IMR-90 (cell line): ENCODE results near the gene MGAT4A. TPM values are rescaled to one million over a fixed set of nuclear protein-coding genes. Genes with fewer than 3 reads are reported as not detected.
"Not testable (repeated sequence)": the region's sequence is repeated elsewhere in the genome, so short reads cannot be mapped to it uniquely, and the experiment has no call there.

Experiments used
- ATAC-seq: fragments of 200-7000 bp; cut with Tn5 transposase; 2 replicates; pipeline ENCODE4 v1.9.1; 2020; ENCODE audit warnings: low read depth, mild to moderate bottlenecking, moderate library complexity
- BruUV-seq: library from RNA; stranded (reverse); fragments of 400-500 nt; replicated peaks from 2 replicates; lab custom pipeline; 2021; lab: Mats Ljungman, UMichigan
- CTCF ChIA-PET: fragments of 300-600 bp; formaldehyde crosslinking; extraction: SDS; loops from one replicate; lab custom pipeline; 2021; ENCODE audit warnings: antibody characterized with exemption; lab: Yijun Ruan, JAX
- POLR2A ChIA-PET: fragments of 300-600 bp; sonication (Branson Sonifier 250); formaldehyde crosslinking; loops from one replicate; lab custom pipeline; 2022; ENCODE audit warnings: antibody characterized with exemption; ENCODE audit not compliant: unreplicated experiment; lab: Charles Lee
- DNase-seq: peaks from one replicate; pipeline ENCODE4 v3.0.0; 2013
- H2AFZ ChIP-seq: replicated peaks from 2 replicates; pipeline ENCODE3; 2013; ENCODE audit warnings: low read length, mild to moderate bottlenecking; ENCODE audit not compliant: poor library complexity
- H2AK5ac ChIP-seq: 2 replicates; pipeline ENCODE4 v1.6.1; 2013; ENCODE audit warnings: low read depth, low read length, inconsistent platforms
- H2AK9ac ChIP-seq: replicated peaks from 2 replicates; pipeline ENCODE3; 2013; ENCODE audit warnings: mild to moderate bottlenecking, low read depth, low read length, moderate library complexity; ENCODE audit not compliant: poor library complexity
- H2BK120ac ChIP-seq: 2 replicates; pipeline ENCODE4 v1.6.1; 2013; ENCODE audit warnings: low read depth, low read length, inconsistent platforms
- H2BK15ac ChIP-seq: 3 replicates; pipeline ENCODE4 v1.6.1; 2013; ENCODE audit warnings: low read depth, low read length, inconsistent platforms
- H2BK20ac ChIP-seq: 2 replicates; pipeline ENCODE4 v1.6.1; 2013; ENCODE audit warnings: low read depth, mild to moderate bottlenecking, inconsistent platforms, low read length, moderate library complexity
- H2BK5ac ChIP-seq: 2 replicates; pipeline ENCODE4 v1.6.1; 2013; ENCODE audit warnings: mild to moderate bottlenecking, low read depth, low read length, inconsistent platforms; ENCODE audit not compliant: poor library complexity, severe bottlenecking
- H3K14ac ChIP-seq: replicated peaks from 2 replicates; pipeline ENCODE4 v1.6.1; 2013; ENCODE audit warnings: low read depth, low read length, inconsistent platforms
- H3K18ac ChIP-seq: 2 replicates; pipeline ENCODE4 v1.6.1; 2013; ENCODE audit warnings: low read depth, low read length, control low read depth
- H3K23ac ChIP-seq: 2 replicates; pipeline ENCODE4 v1.6.1; 2013; ENCODE audit warnings: low read depth, low read length, inconsistent platforms
- H3K27ac ChIP-seq: 2 replicates; pipeline ENCODE4 v1.5.1; 2013; ENCODE audit warnings: mild to moderate bottlenecking, control low read depth, low read length; ENCODE audit not compliant: insufficient read depth
- H3K27me3 ChIP-seq: 2 replicates; pipeline ENCODE4 v1.6.1; 2013; ENCODE audit warnings: low read length; ENCODE audit not compliant: control insufficient read depth, insufficient read depth
- H3K36me3 ChIP-seq: 2 replicates; pipeline ENCODE4 v1.6.1; 2013; ENCODE audit warnings: low read length, mixed read lengths; ENCODE audit not compliant: control insufficient read depth, insufficient read depth
- H3K4ac ChIP-seq: 2 replicates; pipeline ENCODE4 v1.6.1; 2013; ENCODE audit warnings: low read depth, low read length, inconsistent platforms
- H3K4me1 ChIP-seq: 2 replicates; pipeline ENCODE4 v1.6.1; 2013; ENCODE audit warnings: low read length, mixed read lengths; ENCODE audit not compliant: control insufficient read depth, insufficient read depth
- H3K4me2 ChIP-seq: 2 replicates; pipeline ENCODE4 v1.6.1; 2013; ENCODE audit warnings: low read depth, mild to moderate bottlenecking, control low read depth, low read length, moderate library complexity
- H3K4me3 ChIP-seq: 2 replicates; pipeline ENCODE4 v1.5.1; 2013; ENCODE audit warnings: low read depth, mild to moderate bottlenecking, control low read depth, low read length, moderate library complexity; ENCODE audit not compliant: insufficient read depth
- H3K56ac ChIP-seq: 2 replicates; pipeline ENCODE4 v1.6.1; 2013; ENCODE audit warnings: low read length, inconsistent platforms; ENCODE audit not compliant: insufficient read depth; ENCODE audit errors: extremely low read depth
- H3K79me1 ChIP-seq, 2 experiments: 2 replicates each; pipeline ENCODE4 v1.6.1; 2013; ENCODE audit warnings: low read length in 2 of 2, inconsistent platforms in 1 of 2, low read depth in 1 of 2
- H3K9ac ChIP-seq: 2 replicates; pipeline ENCODE4 v1.6.1; 2013; ENCODE audit warnings: low read depth, low read length, control low read depth
- H3K9me1 ChIP-seq: 2 replicates; pipeline ENCODE4 v1.6.1; 2013; ENCODE audit warnings: low read length, inconsistent platforms; ENCODE audit not compliant: insufficient read depth
- H3K9me3 ChIP-seq: 2 replicates; pipeline ENCODE4 v1.6.1; 2013; ENCODE audit warnings: low read length; ENCODE audit not compliant: control insufficient read depth, insufficient read depth
- H4K20me1 ChIP-seq: 2 replicates; pipeline ENCODE4 v1.6.1; 2013; ENCODE audit warnings: low read length, inconsistent platforms; ENCODE audit not compliant: insufficient read depth
- H4K5ac ChIP-seq: 2 replicates; pipeline ENCODE4 v1.6.1; 2013; ENCODE audit warnings: mild to moderate bottlenecking, low read depth, low read length, control low read depth
- H4K8ac ChIP-seq, 2 experiments: 2 replicates each; pipeline ENCODE4 v1.6.1; 2013; ENCODE audit warnings: low read depth in 2 of 2, low read length in 2 of 2, control low read depth in 1 of 2, inconsistent platforms in 1 of 2
- H4K91ac ChIP-seq: 2 replicates; pipeline ENCODE4 v1.6.1; 2013; ENCODE audit warnings: low read depth, low read length, inconsistent platforms; ENCODE audit not compliant: insufficient read depth
- WGBS, 2 experiments: methylation state at CpG; one replicate each; pipeline versions ENCODE4 v1.1.5 to v1.1.7; 2013; ENCODE audit warnings: missing lambda C conversion rate in 2 of 2; ENCODE audit not compliant: insufficient read length in 1 of 2; ENCODE audit errors: extremely low coverage in 2 of 2; 5-methylcytosine and 5-hydroxymethylcytosine counted together
- dilution Hi-C: fragments of 300-500 bp; cut with HindIII; formaldehyde crosslinking; loops from one replicate; pipeline ENCODE4 v1.14.3; 2018; ENCODE audit warnings: low sequenced_read_pairs; ENCODE audit not compliant: unreplicated experiment
- in situ Hi-C: fragments of 300-500 bp; cut with MboI; formaldehyde crosslinking; loops from 3 replicates; pipeline ENCODE4 v1.14.3; 2019; ENCODE audit warnings: low sequenced_read_pairs, inconsistent platforms, mixed read lengths
- intact Hi-C: fragments of 100-400 bp; cut with micrococcal nuclease; formaldehyde crosslinking; loops from 2 replicates; pipeline ENCODE4 v1.10.0; 2022
- polyA plus RNA-seq, 3 experiments: library from polyadenylated mRNA; depleted of rRNA; stranded (reverse); fragments of >200 nt; gene quantifications; 2 replicates each; pipeline ENCODE4 v1.2.3, GENCODE V29; 2012; ENCODE audit warnings: low replicate concordance in 1 of 3
- total RNA-seq: library from RNA; depleted of rRNA; stranded (reverse); fragments of >200 nt; gene quantifications from 2 replicates; pipeline ENCODE4 v1.2.3, GENCODE V29; 2012

The MGAT4A gene
- total and polyA plus RNA-seq, 2 of the 4 experiments (the other 2 are of a cell fraction), result under 0.01 TPM; not detected in 1

GRCh38 chr2:98728088-98728718 lies 2.7 kb downstream of the MGAT4A start:
- POLR2A ChIA-PET, BruUV-seq, H2AFZ ChIP-seq, H3K79me1 ChIP-seq, H3K4me2 ChIP-seq, H2BK120ac ChIP-seq, H4K8ac ChIP-seq, H2BK15ac ChIP-seq, H3K9me3 ChIP-seq, H3K9me1 ChIP-seq, dilution Hi-C loops, H3K23ac ChIP-seq, H4K5ac ChIP-seq, in situ Hi-C loops, H3K14ac ChIP-seq, ATAC-seq, DNase-seq, H4K20me1 ChIP-seq, H3K36me3 ChIP-seq, H3K18ac ChIP-seq, H2BK5ac ChIP-seq, H2AK5ac ChIP-seq, H3K4me1 ChIP-seq, H3K27ac ChIP-seq, H3K56ac ChIP-seq, H3K4me3 ChIP-seq, CTCF ChIA-PET, intact Hi-C loops, H3K4ac ChIP-seq, H4K91ac ChIP-seq, H2BK20ac ChIP-seq, H3K9ac ChIP-seq, H2AK9ac ChIP-seq: not testable (repeated sequence)
- H3K27me3 ChIP-seq, result peaks cover 29% of the 10 kb centered on the region
- WGBS, 2 experiments, result no CpG with 5 or more reads among the region's 5 CpGs
